IMR-90 (cell line): ENCODE measurements around the gene TMF1.

Experiments used
- CEBPB ChIP-seq: IDR thresholded peaks from 2 replicates; pipeline ENCODE4 v1.6.1; 2012; ENCODE audit warnings: low read depth, low read length, improper control_type of control experiment
- MAFK ChIP-seq: IDR thresholded peaks from 2 replicates; pipeline ENCODE4 v1.6.1; 2012; ENCODE audit warnings: low read depth, low read length, improper control_type of control experiment
- MXI1 ChIP-seq: IDR thresholded peaks from 2 replicates; pipeline ENCODE4 v1.6.1; 2012; ENCODE audit warnings: low read depth, mild to moderate bottlenecking, low read length, moderate library complexity, borderline replicate concordance
- POLR2A ChIP-seq: IDR thresholded peaks from 2 replicates; pipeline ENCODE4 v1.6.1; 2012; ENCODE audit warnings: mild to moderate bottlenecking, low read depth, low read length
- RFX5 ChIP-seq: IDR thresholded peaks from 2 replicates; pipeline ENCODE4 v1.8.0; 2012; ENCODE audit warnings: low read depth, mild to moderate bottlenecking, low read length, moderate library complexity
- SMC3 ChIP-seq: fragments of 150-350 bp; IDR thresholded peaks from 2 replicates; pipeline ENCODE4 v1.6.1; 2016; ENCODE audit warnings: low read depth, mild to moderate bottlenecking, antibody characterized with exemption, low read length, moderate library complexity
- TF ChIP-seq, protein P1 (sequence below): fragments of 150-350 bp; IDR thresholded peaks from 2 replicates; pipeline ENCODE4 v1.6.1; 2016; ENCODE audit warnings: low read depth, mild to moderate bottlenecking, low read length, moderate library complexity, borderline replicate concordance
- TF ChIP-seq, protein P2 (sequence below): conservative IDR thresholded peaks from 2 replicates; pipeline ENCODE4 v1.5.1; 2012; ENCODE audit warnings: mild to moderate bottlenecking, low read depth, low read length, improper control_type of control experiment

- TF ChIP-seq, protein P1, sequence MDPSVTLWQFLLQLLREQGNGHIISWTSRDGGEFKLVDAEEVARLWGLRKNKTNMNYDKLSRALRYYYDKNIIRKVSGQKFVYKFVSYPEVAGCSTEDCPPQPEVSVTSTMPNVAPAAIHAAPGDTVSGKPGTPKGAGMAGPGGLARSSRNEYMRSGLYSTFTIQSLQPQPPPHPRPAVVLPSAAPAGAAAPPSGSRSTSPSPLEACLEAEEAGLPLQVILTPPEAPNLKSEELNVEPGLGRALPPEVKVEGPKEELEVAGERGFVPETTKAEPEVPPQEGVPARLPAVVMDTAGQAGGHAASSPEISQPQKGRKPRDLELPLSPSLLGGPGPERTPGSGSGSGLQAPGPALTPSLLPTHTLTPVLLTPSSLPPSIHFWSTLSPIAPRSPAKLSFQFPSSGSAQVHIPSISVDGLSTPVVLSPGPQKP: no peak
- TF ChIP-seq MXI1 (no peak), RFX5 (no peak), CEBPB (no peak), SMC3 (no peak), MAFK (no peak), POLR2A (no peak)
- TF ChIP-seq, protein P2, sequence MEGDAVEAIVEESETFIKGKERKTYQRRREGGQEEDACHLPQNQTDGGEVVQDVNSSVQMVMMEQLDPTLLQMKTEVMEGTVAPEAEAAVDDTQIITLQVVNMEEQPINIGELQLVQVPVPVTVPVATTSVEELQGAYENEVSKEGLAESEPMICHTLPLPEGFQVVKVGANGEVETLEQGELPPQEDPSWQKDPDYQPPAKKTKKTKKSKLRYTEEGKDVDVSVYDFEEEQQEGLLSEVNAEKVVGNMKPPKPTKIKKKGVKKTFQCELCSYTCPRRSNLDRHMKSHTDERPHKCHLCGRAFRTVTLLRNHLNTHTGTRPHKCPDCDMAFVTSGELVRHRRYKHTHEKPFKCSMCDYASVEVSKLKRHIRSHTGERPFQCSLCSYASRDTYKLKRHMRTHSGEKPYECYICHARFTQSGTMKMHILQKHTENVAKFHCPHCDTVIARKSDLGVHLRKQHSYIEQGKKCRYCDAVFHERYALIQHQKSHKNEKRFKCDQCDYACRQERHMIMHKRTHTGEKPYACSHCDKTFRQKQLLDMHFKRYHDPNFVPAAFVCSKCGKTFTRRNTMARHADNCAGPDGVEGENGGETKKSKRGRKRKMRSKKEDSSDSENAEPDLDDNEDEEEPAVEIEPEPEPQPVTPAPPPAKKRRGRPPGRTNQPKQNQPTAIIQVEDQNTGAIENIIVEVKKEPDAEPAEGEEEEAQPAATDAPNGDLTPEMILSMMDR: no peak
Observed at GRCh38 chr3:68984011-68984530, 68.1 kb downstream of the TMF1 start.
